DND-41 (cell line): ENCODE data around the gene IL5.

ENCODE experiments used
- ATAC-seq: fragments of 200-7000 bp; cut with Tn5 transposase; 3 replicates; pipeline ENCODE4 v1.9.1; 2021; ENCODE audit warnings: low read depth; ENCODE audit not compliant: insufficient read depth
- DNase-seq: peaks from one replicate; pipeline ENCODE4 v3.0.0-alpha.2; 2020
- H2AFZ ChIP-seq: 2 replicates; pipeline ENCODE4 v1.6.0; 2012; ENCODE audit warnings: low read depth, low read length
- H3K27ac ChIP-seq: 2 replicates; pipeline ENCODE4 v1.5.1; 2012; ENCODE audit warnings: low read length, inconsistent platforms
- H3K27me3 ChIP-seq: fragments of 200-600 bp; sonication (generic); 2 replicates; pipeline ENCODE4 v1.6.0; 2012; ENCODE audit warnings: low read length, mild to moderate bottlenecking, inconsistent platforms; ENCODE audit not compliant: insufficient read depth, poor library complexity
- H3K36me3 ChIP-seq: 2 replicates; pipeline ENCODE4 v1.5.1; 2012; ENCODE audit warnings: low read length, inconsistent platforms; ENCODE audit not compliant: insufficient read depth
- H3K4me1 ChIP-seq: 2 replicates; pipeline ENCODE4 v1.5.1; 2012; ENCODE audit warnings: mild to moderate bottlenecking, low read length; ENCODE audit not compliant: insufficient read depth
- H3K4me2 ChIP-seq: 2 replicates; pipeline ENCODE4 v1.6.0; 2012; ENCODE audit warnings: mild to moderate bottlenecking, moderate library complexity, low read length, inconsistent platforms; ENCODE audit not compliant: insufficient read depth
- H3K4me3 ChIP-seq, 2 experiments: fragments of 200-600 bp in 1 of 2; shearing (Covaris generic) in 1 of 2; 2 replicates each; pipeline ENCODE4 v1.5.1; 2012 to 2016; ENCODE audit warnings: inconsistent platforms in 2 of 2, low read length in 2 of 2, mild to moderate bottlenecking in 2 of 2, low read depth in 1 of 2, moderate library complexity in 1 of 2
- H3K79me2 ChIP-seq: 2 replicates; pipeline ENCODE4 v1.6.0; 2012; ENCODE audit warnings: low read length, inconsistent platforms; ENCODE audit not compliant: insufficient read depth
- H3K9ac ChIP-seq: 2 replicates; pipeline ENCODE4 v1.6.0; 2012; ENCODE audit warnings: low read depth, mild to moderate bottlenecking, inconsistent platforms, low read length, moderate library complexity
- H3K9me3 ChIP-seq: 2 replicates; pipeline ENCODE4 v1.5.1; 2012; ENCODE audit warnings: low read length, moderate library complexity, mild to moderate bottlenecking, inconsistent platforms; ENCODE audit not compliant: insufficient read depth, severe bottlenecking
- H4K20me1 ChIP-seq: 2 replicates; pipeline ENCODE4 v1.6.0; 2012; ENCODE audit warnings: low read length; ENCODE audit not compliant: insufficient read depth
- EZH2 ChIP-seq: IDR thresholded peaks from 3 replicates; pipeline ENCODE4 v1.6.1; 2012; ENCODE audit warnings: borderline replicate concordance, low read depth, mild to moderate bottlenecking, moderate library complexity, low read length, inconsistent platforms; ENCODE audit not compliant: severe bottlenecking
- TF ChIP-seq, protein P1 (sequence below): IDR thresholded peaks from 2 replicates; pipeline ENCODE4 v1.5.1; 2012; ENCODE audit warnings: borderline replicate concordance, low read length, moderate library complexity, mild to moderate bottlenecking; ENCODE audit not compliant: poor library complexity, severe bottlenecking; ENCODE audit errors: extremely low read depth

IL5 gene

DNA sequence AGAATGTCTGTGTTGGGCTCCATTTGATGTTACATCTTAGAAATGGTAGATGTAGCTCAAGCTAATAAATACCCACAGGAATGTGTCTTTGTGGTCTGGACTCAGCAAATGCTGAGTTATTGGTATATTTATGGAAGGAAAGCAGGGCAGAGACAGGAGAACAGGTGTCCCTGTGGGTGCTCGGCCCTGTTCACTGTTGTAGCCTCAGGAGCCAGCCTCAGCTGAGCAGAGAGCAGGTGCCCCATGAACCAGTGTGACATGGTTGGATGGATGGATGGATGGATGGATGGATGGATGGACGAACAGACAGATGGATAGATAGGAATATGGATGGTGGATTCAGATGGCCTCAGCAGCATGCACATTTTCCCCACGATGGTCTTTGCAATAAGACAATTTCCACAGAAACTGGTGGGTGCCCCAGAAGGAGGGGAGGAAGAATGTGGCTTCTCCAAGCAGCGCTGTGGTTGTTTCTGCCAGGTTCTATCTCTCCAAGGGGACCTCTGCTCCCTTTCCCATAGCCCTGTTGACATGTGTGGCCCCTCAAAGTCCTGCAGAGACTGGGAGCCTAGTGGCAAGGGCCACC lies 44.5 kb downstream of the IL5 start:
- Histone ChIP-seq H3K36me3 (no peaks in the 10 kb centered on the region), H3K79me2 (peaks cover 14% of the 10 kb centered on the region), H3K27me3 (no peaks in the 10 kb centered on the region), H3K9me3 (no peaks in the 10 kb centered on the region), H2AFZ (no peak overlapping the region), H3K9ac (no peak overlapping the region), H3K4me3 (no peak overlapping the region), H4K20me1 (no peaks in the 10 kb centered on the region), H3K27ac (no peak overlapping the region), H3K4me1 (peaks cover 34% of the 10 kb centered on the region), H3K4me2 (no peak overlapping the region)
- TF ChIP-seq, protein P1, sequence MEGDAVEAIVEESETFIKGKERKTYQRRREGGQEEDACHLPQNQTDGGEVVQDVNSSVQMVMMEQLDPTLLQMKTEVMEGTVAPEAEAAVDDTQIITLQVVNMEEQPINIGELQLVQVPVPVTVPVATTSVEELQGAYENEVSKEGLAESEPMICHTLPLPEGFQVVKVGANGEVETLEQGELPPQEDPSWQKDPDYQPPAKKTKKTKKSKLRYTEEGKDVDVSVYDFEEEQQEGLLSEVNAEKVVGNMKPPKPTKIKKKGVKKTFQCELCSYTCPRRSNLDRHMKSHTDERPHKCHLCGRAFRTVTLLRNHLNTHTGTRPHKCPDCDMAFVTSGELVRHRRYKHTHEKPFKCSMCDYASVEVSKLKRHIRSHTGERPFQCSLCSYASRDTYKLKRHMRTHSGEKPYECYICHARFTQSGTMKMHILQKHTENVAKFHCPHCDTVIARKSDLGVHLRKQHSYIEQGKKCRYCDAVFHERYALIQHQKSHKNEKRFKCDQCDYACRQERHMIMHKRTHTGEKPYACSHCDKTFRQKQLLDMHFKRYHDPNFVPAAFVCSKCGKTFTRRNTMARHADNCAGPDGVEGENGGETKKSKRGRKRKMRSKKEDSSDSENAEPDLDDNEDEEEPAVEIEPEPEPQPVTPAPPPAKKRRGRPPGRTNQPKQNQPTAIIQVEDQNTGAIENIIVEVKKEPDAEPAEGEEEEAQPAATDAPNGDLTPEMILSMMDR: no peak
- no peak for TF ChIP-seq EZH2
- DNase-seq (no peak), ATAC-seq (no peak)

DNA sequence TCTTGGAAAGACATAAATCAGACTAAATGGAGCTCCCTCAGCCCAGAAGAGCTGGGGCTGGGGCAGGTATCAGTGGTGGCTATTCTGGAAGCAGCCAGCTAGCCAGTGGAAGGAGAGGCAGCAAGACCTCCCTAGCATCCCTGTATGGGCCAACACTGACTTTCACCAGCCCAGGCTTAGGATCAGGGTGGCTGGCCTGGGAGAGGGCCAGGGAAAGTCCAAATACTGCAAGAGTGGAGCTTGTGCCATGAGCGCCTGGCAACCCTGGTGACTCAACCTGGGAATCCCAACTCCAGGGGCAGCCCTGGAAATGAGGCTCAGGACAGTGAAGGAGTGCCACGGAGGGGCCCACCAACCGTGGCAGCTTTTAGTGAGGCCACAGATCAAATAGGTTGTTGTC lies 45.2 kb downstream of the IL5 start:
- Histone ChIP-seq H3K9me3 (no peaks in the 10 kb centered on the region), H2AFZ (no peak overlapping the region), H3K27ac (0 out of 2 replicates have a peak overlapping the region, but pooled peaks have one; percentile 7), H3K4me3 (no peak overlapping the region), H3K36me3 (no peaks in the 10 kb centered on the region), H3K79me2 (peaks cover 20% of the 10 kb centered on the region), H4K20me1 (no peaks in the 10 kb centered on the region), H3K4me2 (no peak overlapping the region), H3K4me1 (peaks cover 41% of the 10 kb centered on the region), H3K27me3 (no peaks in the 10 kb centered on the region), H3K9ac (no peak overlapping the region)
- DNase-seq: no peak
- TF ChIP-seq, protein P1: no peak
- TF ChIP-seq EZH2: no peak
- ATAC-seq: no peak

DNA sequence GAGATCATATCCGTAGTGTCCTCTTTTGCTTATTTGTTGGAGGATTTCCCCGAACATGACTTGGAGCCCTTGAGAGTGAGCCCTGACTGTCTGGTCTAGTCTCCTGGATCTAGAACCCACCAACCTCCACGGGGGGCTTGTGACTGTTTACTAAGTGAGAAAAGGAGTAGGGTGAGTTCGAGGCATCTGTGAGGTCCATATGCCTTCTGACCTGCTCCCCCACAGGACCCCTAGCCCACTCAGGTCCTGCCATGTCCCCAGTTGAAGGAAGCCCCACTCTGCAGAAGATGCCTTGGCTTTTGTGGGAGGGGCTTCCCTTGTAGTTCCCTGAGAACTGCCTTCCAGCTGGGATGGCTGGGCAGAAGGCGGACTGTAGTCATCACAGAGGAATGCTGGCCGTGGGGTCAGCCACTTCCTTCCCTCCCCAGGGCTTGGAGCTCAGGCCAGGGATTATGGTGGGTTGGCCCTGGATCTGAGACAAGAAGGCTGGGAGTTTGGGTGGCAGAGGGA lies 45.8 kb downstream of the IL5 start:
- no peak for TF ChIP-seq EZH2
- TF ChIP-seq, protein P1: no peak
- ATAC-seq (no peak), DNase-seq (no peak)
- H2AFZ ChIP-seq: no peak overlapping the region
- no peak overlapping the region for H3K4me2 ChIP-seq
- H3K79me2 ChIP-seq: peaks cover 22% of the 10 kb centered on the region
- no peak overlapping the region for H3K9ac ChIP-seq
- H3K4me3 ChIP-seq: no peak overlapping the region
- H3K4me1 ChIP-seq: peaks cover 41% of the 10 kb centered on the region
- H3K27me3 ChIP-seq: no peaks in the 10 kb centered on the region
- H3K27ac ChIP-seq: peak overlapping the region; percentile 7; the same call in 1 of the 2 replicates
- H3K36me3 ChIP-seq: no peaks in the 10 kb centered on the region
- no peaks in the 10 kb centered on the region for H4K20me1 ChIP-seq
- H3K9me3 ChIP-seq: no peaks in the 10 kb centered on the region
